Activated CD4-positive, alpha-beta T cell treated with anti-CD3 and anti-CD28 coated beads for 24 hours (primary cell): ENCODE results near the gene MKS1.

Experiments used
- DNase-seq, 2 donors: peaks; one replicate each; pipeline ENCODE4 v3.0.0-alpha.2; 2020; ENCODE audit warnings: low read depth in 2 of 2

MKS1 gene

DNA sequence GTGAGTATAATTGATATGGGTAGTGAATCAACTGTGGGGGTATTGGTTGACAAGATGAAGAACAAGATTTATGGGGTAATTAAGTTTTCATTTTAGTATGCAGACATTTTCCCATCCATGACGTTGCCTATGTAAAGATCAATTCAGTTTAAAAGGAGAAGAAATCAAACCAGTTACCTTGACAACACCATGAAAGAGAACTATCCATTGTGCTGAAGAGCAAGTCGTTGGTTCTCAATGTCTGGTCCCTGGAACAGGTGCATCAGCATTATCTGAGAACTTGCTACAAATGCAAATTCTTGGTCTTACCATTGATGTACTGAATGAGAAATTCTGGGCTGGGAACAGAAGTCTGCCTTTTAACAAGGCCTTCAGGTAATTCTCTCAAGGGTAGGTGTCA lies 53.1 kb downstream of the MKS1 start:
- DNase-seq = no peak

DNA sequence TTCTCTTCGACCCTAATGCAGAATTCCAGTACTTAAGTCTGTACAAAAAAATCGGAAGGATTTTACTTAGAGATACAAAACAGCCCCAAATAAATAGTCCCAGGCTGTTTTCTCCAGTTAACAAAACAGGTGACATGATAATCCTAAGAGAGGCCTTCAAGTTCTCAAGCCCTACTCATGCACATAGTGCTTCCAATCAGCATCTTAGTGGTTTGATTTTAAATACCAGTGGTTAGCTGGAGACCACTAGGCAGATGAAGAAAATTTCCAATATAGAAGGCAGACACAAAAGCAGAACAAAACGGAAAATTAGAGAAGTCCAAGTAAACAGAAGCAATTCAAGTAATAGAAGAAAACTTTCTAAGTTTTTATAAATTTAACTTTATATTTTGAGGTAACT lies 57.5 kb downstream of the MKS1 start:
- no peak for DNase-seq

DNA sequence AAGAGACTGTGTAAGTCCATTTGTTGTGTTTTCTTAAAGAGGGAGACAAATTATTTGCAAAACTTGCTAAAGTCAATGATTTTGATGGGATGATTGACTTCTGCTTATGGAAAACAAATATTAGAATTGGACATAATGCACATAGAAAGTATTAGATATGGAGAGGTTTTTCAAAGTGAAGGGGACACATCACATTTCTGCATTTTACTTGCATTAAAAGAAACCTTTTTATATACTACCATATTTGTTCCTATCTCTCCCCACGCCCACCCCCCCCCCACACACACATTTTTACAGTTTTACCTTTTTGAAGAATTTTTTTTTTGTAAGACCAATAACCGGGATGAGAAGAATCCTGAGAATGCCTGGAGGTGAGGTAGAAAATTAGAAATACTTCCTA lies 60.9 kb downstream of the MKS1 start:
- DNase-seq = no peak

DNA sequence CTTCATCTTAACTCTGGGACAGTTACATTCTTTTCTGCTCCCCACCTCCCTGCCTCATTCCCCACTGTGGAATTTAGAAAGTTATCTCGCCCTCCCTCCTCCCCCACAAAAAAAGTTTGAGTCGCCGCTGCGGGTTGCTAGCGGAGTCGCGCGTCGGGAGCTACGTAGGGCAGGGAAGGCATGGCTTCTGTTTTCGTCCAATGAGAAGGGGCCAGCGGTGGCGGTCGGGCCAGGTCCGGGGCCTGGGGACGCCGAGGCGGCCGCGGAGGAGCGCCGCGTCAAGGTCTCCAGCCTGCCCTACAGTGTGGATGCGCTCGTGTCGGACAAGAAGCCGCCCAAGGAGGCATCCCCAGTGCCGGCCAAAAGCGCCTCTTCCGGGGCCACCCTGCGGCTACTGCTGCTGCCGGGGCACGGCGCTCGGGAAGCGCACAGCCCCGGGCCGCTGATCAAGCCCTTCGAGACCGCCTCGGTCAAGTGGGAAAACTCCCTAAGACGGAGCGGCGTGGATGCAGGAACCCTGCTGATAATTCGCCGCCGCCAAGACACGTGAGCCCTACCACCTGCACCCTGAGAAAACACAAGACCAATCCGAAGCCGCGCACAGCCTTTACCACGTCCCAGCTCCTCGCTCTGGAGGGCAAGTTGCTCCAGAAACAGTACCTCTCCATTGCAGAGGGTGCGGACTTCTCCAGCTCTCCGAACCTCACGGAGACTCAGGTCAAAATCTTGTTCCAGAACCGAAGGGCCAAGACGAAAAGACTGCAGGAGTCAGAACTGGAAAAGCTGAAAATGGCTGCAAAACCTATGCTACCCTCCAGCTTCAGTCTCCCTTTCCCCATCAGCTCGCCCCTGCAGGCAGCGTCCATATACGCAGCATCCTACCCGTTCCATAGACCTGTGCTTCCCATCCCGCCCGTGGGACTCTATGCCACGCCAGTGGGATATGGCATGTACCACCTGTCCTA lies 61.9 kb downstream of the MKS1 start:
- peak; percentile 23 to 56 for DNase-seq
